K562 (cell line): ENCODE data around the gene TWSG1.

Source experiments
- NFXL1 ChIP-seq: fragments of 450-650 bp; formaldehyde crosslinking; IDR thresholded peaks from 2 replicates; pipeline ENCODE4 v1.4.0; 2021; ENCODE audit warnings: mild to moderate bottlenecking
- ZNF561 ChIP-seq: fragments of 450-650 bp; formaldehyde crosslinking; conservative IDR thresholded peaks from 2 replicates; pipeline ENCODE4 v1.4.0; 2020; ENCODE audit warnings: mild to moderate bottlenecking, moderate library complexity

DNA sequence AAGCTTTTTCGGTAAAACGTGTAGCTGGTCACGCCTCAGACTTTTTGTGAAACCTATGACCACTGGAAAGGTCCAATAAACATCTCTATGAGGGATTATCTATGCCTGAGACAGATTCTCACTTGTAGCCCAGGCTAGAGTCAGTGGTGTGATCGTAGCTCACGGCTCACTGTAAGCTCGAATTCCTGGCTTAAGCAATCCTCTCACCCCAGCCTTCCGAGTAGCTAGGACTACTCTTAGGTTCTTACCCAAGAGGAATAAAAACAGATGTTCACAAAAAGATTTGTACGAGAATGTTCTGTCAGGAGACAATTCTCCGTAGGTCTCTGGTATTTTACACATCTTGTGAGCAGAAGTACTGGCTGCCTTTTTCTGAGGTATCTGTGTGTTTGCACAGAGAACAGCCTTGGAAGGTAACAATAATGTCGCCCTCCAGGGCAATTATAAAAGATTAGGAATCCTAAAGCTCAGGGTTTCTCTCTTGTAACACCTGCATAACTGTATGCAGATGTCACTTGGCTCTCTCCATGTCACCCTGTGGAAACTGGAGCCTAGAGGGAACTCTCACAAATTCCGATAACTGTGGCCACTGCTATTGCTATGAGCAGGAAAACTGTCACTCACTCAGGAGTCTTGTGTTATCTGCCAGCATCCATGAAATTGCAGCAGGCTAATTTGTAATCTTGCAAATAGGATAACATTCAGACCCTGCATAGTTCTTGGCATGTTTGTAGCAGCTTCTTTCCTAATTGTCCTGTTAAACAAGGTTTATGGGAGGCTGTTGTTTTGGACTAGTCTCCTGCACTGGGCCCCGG lies 115.2 kb downstream of the TWSG1 start:
- TF ChIP-seq ZNF561 (CRISPR knock-in tag) (no peak), NFXL1 (CRISPR knock-in tag) (no peak)
